HL-60 (cell line): ENCODE results near the gene COASY.

Experiments used
- DNase-seq, 2 experiments: peaks; one replicate each; pipeline ENCODE4 v3.0.0-alpha.2; 2010 to 2020; ENCODE audit warnings: low read depth in 1 of 2, low spot score in 1 of 2
- H3K27ac ChIP-seq: fragments of 250-450 bp; sonication (Bioruptor Pico); replicated peaks from 2 replicates; pipeline ENCODE4 v1.5.1; 2020; ENCODE audit warnings: mild to moderate bottlenecking, moderate library complexity
- H3K27me3 ChIP-seq: fragments of 250-450 bp; sonication (Bioruptor Pico); 2 replicates; pipeline ENCODE4 v1.5.1; 2021; ENCODE audit warnings: mild to moderate bottlenecking, moderate library complexity; ENCODE audit not compliant: insufficient read depth, poor library complexity, severe bottlenecking
- H3K4me3 ChIP-seq: replicated peaks from 2 replicates; pipeline ENCODE4 v1.5.1; 2011; ENCODE audit warnings: mild to moderate bottlenecking, control low read depth, low read length; ENCODE audit not compliant: insufficient read depth
- GABPA ChIP-seq: IDR thresholded peaks from 2 replicates; pipeline ENCODE4 v1.6.1; 2012; ENCODE audit warnings: low read depth
- POLR2AphosphoS5 ChIP-seq: IDR thresholded peaks from 2 replicates; pipeline ENCODE4 v1.6.1; 2012; ENCODE audit warnings: low read depth
- SPI1 ChIP-seq: IDR thresholded peaks from 2 replicates; pipeline ENCODE4 v1.6.1; 2012; ENCODE audit warnings: low read depth, mild to moderate bottlenecking, borderline replicate concordance
- TF ChIP-seq, protein P1 (sequence below): IDR thresholded peaks from one replicate; pipeline ENCODE4 v1.5.1; 2011; ENCODE audit warnings: low read length, control low read depth, inconsistent platforms; ENCODE audit not compliant: insufficient read depth
- TF ChIP-seq, protein P2 (sequence below): IDR thresholded peaks from 2 replicates; pipeline ENCODE4 v1.6.1; 2012; ENCODE audit warnings: low read depth; ENCODE audit not compliant: insufficient replicate concordance

The COASY gene

DNA sequence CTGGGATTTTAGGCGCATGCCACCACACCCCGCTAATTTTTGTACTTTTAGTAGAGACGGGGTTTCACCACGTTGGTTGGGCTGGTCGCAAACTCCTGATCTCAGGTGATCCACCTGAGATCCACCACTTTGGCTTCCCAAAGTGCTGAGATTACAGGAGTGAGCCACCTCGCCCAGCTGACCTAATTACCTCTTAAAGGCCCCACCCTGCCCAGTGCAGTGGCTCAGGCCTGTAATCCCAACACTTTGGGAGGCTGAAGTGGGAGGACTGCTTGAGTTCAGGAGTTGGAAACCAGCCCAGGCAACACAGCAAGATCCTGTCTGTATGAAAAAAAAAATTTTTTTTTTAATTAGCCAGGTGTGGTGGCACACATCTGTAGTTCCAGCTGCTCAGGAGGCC lies 2.9 kb upstream of the COASY start:
- no peak for DNase-seq
- H3K4me3 ChIP-seq: no peak overlapping the region
- H3K27ac ChIP-seq: no peak overlapping the region
- TF ChIP-seq POLR2AphosphoS5 (no peak), GABPA (no peak), SPI1 (no peak)
- TF ChIP-seq, protein P1, sequence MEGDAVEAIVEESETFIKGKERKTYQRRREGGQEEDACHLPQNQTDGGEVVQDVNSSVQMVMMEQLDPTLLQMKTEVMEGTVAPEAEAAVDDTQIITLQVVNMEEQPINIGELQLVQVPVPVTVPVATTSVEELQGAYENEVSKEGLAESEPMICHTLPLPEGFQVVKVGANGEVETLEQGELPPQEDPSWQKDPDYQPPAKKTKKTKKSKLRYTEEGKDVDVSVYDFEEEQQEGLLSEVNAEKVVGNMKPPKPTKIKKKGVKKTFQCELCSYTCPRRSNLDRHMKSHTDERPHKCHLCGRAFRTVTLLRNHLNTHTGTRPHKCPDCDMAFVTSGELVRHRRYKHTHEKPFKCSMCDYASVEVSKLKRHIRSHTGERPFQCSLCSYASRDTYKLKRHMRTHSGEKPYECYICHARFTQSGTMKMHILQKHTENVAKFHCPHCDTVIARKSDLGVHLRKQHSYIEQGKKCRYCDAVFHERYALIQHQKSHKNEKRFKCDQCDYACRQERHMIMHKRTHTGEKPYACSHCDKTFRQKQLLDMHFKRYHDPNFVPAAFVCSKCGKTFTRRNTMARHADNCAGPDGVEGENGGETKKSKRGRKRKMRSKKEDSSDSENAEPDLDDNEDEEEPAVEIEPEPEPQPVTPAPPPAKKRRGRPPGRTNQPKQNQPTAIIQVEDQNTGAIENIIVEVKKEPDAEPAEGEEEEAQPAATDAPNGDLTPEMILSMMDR: no peak
- TF ChIP-seq, protein P2, sequence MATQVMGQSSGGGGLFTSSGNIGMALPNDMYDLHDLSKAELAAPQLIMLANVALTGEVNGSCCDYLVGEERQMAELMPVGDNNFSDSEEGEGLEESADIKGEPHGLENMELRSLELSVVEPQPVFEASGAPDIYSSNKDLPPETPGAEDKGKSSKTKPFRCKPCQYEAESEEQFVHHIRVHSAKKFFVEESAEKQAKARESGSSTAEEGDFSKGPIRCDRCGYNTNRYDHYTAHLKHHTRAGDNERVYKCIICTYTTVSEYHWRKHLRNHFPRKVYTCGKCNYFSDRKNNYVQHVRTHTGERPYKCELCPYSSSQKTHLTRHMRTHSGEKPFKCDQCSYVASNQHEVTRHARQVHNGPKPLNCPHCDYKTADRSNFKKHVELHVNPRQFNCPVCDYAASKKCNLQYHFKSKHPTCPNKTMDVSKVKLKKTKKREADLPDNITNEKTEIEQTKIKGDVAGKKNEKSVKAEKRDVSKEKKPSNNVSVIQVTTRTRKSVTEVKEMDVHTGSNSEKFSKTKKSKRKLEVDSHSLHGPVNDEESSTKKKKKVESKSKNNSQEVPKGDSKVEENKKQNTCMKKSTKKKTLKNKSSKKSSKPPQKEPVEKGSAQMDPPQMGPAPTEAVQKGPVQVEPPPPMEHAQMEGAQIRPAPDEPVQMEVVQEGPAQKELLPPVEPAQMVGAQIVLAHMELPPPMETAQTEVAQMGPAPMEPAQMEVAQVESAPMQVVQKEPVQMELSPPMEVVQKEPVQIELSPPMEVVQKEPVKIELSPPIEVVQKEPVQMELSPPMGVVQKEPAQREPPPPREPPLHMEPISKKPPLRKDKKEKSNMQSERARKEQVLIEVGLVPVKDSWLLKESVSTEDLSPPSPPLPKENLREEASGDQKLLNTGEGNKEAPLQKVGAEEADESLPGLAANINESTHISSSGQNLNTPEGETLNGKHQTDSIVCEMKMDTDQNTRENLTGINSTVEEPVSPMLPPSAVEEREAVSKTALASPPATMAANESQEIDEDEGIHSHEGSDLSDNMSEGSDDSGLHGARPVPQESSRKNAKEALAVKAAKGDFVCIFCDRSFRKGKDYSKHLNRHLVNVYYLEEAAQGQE: no peak
- no peaks in the 10 kb centered on the region for H3K27me3 ChIP-seq

DNA sequence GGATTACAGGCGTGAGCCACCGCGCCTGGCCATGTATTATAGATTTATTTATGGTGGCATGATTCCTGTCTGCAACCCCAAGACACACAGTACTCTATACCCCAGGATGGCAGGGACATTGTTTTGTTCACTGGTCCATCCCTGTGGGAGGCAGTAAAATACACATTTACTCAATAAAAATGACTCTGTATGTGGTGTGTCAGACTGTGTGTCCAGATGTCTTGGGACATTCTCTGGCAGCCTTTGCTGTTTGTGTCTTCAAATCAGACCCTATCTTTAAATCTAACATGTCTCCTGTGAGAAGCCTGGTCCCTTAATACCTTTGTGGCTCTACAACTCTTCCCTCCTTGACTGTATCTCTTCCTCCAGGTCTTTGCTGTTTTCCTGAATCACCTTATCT lies 1.7 kb upstream of the COASY start:
- Histone ChIP-seq H3K4me3 (no peak overlapping the region), H3K27ac (no peak overlapping the region), H3K27me3 (no peaks in the 10 kb centered on the region)
- no peak for DNase-seq
- TF ChIP-seq POLR2AphosphoS5 (no peak), SPI1 (no peak), GABPA (no peak)
- TF ChIP-seq, protein P2: no peak
- TF ChIP-seq, protein P1: no peak

DNA sequence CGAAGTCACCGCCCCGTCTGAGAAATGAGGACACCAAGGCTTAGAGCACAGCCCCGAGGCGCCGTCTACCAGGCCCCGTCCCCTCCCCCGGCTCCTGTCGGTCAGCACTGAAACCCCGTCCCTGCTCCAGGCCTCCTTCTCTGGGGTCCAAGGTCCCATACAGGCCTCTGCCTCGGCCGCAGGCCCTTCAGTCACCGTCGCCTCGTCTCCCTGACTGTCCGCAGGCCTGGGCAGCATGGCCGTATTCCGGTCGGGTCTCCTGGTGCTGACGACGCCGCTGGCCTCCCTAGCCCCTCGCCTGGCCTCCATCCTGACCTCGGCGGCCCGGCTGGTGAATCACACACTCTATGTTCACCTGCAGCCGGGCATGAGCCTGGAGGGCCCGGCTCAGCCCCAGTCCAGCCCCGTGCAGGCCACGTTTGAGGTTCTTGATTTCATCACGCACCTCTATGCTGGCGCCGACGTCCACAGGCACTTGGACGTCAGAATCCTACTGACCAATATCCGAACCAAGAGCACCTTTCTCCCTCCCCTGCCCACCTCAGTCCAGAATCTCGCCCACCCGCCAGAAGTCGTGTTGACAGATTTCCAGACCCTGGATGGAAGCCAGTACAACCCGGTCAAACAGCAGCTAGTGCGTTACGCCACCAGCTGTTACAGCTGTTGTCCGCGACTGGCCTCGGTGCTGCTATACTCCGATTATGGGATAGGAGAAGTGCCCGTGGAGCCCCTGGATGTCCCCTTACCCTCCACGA lies 617 bp downstream of the COASY start:
- peak in 1 of 2 experiments; percentile 49 for DNase-seq
- peak overlapping the region; percentile 94 for H3K27ac ChIP-seq
- TF ChIP-seq, protein P1: no peak
- TF ChIP-seq POLR2AphosphoS5 (peak; percentile 36), SPI1 (no peak), GABPA (no peak)
- TF ChIP-seq, protein P2: peak; percentile 13

More for the DNA sequence above, 617 bp downstream of the COASY start:
- Histone ChIP-seq H3K27me3 (no peaks in the 10 kb centered on the region), H3K4me3 (peak overlapping the region; percentile 85)
